Natural killer cell (primary cell): ENCODE measurements around the gene PCDHGB7. TPM values are rescaled to one million over a fixed set of nuclear protein-coding genes. Genes with fewer than 3 reads are reported as not detected.
"Not testable (repeated sequence)": the region's sequence is repeated elsewhere in the genome, so short reads cannot be mapped to it uniquely, and the experiment has no call there.

Source experiments
- ATAC-seq, 3 donors: fragments of 150-1000 bp in 2 of 3; fragments of 200-7000 bp in 1 of 3; cut with Tn5 transposase; 1 replicate in 1 of 3; 2 replicates in 2 of 3; pipeline ENCODE4 v1.10.0; 2021; ENCODE audit warnings: mild to moderate bottlenecking in 2 of 3, moderate library complexity in 2 of 3
- DNase-seq, 2 donors: peaks; one replicate each; pipeline versions ENCODE4 v3.0.0 to v3.0.0-alpha.2; 2013 to 2021; ENCODE audit warnings: mixed read lengths in 1 of 2
- H3K27ac ChIP-seq: one replicate; pipeline ENCODE4 v1.5.1; 2013; ENCODE audit warnings: mild to moderate bottlenecking, low read length
- H3K27me3 ChIP-seq: one replicate; pipeline ENCODE4 v1.6.1; 2013; ENCODE audit warnings: low read length; ENCODE audit not compliant: control insufficient read depth, insufficient read depth
- H3K36me3 ChIP-seq: one replicate; pipeline ENCODE4 v1.6.1; 2013; ENCODE audit warnings: low read length; ENCODE audit not compliant: control insufficient read depth, insufficient read depth
- H3K4me1 ChIP-seq: one replicate; pipeline ENCODE4 v1.6.1; 2013; ENCODE audit warnings: low read length; ENCODE audit not compliant: control insufficient read depth, insufficient read depth
- H3K4me3 ChIP-seq: one replicate; pipeline ENCODE4 v1.5.1; 2013; ENCODE audit warnings: low read length
- H3K9me3 ChIP-seq: one replicate; pipeline ENCODE4 v1.6.1; 2013; ENCODE audit warnings: low read length; ENCODE audit not compliant: control insufficient read depth, insufficient read depth
- H3K27ac Mint-ChIP-seq, 2 donors: one replicate each; pipeline ENCODE4 v1.8.0; 2022; ENCODE audit warnings: mild to moderate bottlenecking in 2 of 2, mixed read lengths in 2 of 2, moderate library complexity in 1 of 2
- H3K27me3 Mint-ChIP-seq, 2 donors: one replicate each; pipeline ENCODE4 v1.8.0; 2022; ENCODE audit warnings: low read depth in 2 of 2, mixed read lengths in 2 of 2
- H3K36me3 Mint-ChIP-seq: one replicate; pipeline ENCODE4 v1.8.0; 2022; ENCODE audit warnings: mixed read lengths
- H3K4me1 Mint-ChIP-seq, 2 donors: one replicate each; pipeline ENCODE4 v1.8.0; 2022; ENCODE audit warnings: mixed read lengths in 2 of 2
- H3K4me3 Mint-ChIP-seq: one replicate; pipeline ENCODE4 v1.8.0; 2022; ENCODE audit warnings: mild to moderate bottlenecking, moderate library complexity, mixed read lengths
- H3K9me3 Mint-ChIP-seq, 2 donors: one replicate each; pipeline ENCODE4 v1.8.0; 2022; ENCODE audit warnings: mixed read lengths in 2 of 2
- whole genome bisulfite sequencing: methylation state at CpG from one replicate; pipeline ENCODE4 v1.1.7; 2013; ENCODE audit warnings: missing lambda C conversion rate; ENCODE audit not compliant: insufficient coverage; 5-methylcytosine and 5-hydroxymethylcytosine counted together
- intact Hi-C: fragments of 100-400 bp; cut with micrococcal nuclease; formaldehyde crosslinking; loops from one replicate; pipeline ENCODE4 v1.14.2; 2022
- total RNA-seq, 4 donors: library from RNA; stranded (reverse); fragments of 120-200 nt in 1 of 4; gene quantifications; one replicate each; pipeline versions ENCODE4 v1.2.3 to v1.2.4, GENCODE V29; 2013 to 2022
- TF ChIP-seq, protein P1 (sequence below): fragments of 200-600 bp; IDR thresholded peaks from one replicate; pipeline ENCODE4 v1.8.0; 2022; ENCODE audit warnings: antibody characterized with exemption

PCDHGB7 gene
- total RNA-seq, 3 donors from 2014 or later (not counting 1 experiment from before 2014, with no cell fraction given): 0.68 to 1.6 (median 1.2) TPM

DNA sequence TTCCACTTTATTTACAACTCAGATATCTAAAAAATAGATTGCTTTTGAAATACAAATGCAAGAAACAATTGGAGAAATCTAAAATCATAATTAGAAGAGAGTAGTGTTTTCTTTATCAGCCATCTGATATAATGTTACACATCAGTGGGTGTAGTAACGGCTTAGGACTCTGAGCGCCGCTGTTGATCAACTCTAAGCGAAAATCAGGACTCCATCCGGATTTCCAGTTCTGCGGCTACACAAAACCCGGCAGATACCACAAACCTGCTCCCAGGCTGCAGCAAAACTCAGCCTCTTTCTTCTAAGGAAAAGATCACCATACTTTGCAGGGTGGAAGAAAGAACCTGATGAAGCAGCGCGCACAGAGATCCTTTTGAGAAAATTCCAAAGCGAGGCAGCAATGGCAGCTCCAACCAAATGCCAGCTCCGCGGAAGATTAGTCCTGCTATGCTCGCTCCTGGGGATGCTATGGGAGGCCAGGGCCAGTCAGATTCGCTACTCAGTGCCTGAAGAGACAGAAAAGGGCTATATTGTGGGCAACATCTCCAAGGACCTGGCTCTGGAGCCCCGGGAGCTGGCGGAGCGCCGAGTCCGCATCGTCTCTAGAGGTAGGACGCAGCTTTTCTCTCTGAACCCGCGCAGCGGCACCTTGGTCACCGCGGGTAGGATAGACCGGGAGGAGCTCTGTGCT is 14.8 kb upstream of the PCDHGB7 start, which contains the start of gene PCDHGA9:
PCDHGA9 (plus strand) TSS at position 226 of the 691 bp plus-strand sequence; CDS start at position 401, 175 bp downstream.
- intact Hi-C loops: no loop called here

DNA sequence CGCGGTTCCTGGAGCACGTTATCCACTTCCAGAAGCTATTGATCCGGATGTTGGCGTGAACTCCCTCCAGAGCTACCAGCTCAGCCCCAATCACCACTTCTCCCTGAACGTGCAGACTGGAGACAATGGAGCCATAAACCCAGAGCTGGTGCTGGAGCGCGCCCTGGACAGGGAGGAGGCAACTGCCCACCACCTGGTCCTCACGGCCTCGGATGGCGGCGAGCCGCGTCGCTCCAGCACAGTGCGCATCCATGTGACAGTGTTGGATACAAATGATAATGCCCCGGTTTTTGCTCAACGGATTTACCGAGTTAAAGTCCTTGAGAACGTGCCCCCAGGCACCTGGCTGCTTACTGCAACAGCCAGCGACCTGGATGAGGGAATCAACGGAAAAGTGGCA is 14.1 kb upstream of the PCDHGB7 start:
- intact Hi-C loops: no loop called here
- peaks cover 0 to 5% of the 10 kb centered on the region in 2 donors for H3K9me3 Mint-ChIP-seq
- TF ChIP-seq, protein P1, sequence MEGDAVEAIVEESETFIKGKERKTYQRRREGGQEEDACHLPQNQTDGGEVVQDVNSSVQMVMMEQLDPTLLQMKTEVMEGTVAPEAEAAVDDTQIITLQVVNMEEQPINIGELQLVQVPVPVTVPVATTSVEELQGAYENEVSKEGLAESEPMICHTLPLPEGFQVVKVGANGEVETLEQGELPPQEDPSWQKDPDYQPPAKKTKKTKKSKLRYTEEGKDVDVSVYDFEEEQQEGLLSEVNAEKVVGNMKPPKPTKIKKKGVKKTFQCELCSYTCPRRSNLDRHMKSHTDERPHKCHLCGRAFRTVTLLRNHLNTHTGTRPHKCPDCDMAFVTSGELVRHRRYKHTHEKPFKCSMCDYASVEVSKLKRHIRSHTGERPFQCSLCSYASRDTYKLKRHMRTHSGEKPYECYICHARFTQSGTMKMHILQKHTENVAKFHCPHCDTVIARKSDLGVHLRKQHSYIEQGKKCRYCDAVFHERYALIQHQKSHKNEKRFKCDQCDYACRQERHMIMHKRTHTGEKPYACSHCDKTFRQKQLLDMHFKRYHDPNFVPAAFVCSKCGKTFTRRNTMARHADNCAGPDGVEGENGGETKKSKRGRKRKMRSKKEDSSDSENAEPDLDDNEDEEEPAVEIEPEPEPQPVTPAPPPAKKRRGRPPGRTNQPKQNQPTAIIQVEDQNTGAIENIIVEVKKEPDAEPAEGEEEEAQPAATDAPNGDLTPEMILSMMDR: no peak
- peaks cover 12 to 22% of the 10 kb centered on the region in 2 donors for H3K4me1 Mint-ChIP-seq
- DNase-seq (no peak), ATAC-seq (no peak)
- Histone ChIP-seq H3K27ac (no peak overlapping the region), H3K27me3 (peaks cover 59% of the 10 kb centered on the region), H3K36me3 (no peaks in the 10 kb centered on the region), H3K9me3 (peaks cover 30% of the 10 kb centered on the region), H3K4me1 (peaks cover 11% of the 10 kb centered on the region), H3K4me3 (no peak overlapping the region)
- peaks cover 5% of the 10 kb centered on the region for H3K36me3 Mint-ChIP-seq
- peaks cover 57 to 59% of the 10 kb centered on the region in 2 donors for H3K27me3 Mint-ChIP-seq
- H3K27ac Mint-ChIP-seq: no peak overlapping the region
- 40% methylated on average over 22 of the region's 22 CpGs for WGBS
- peak overlapping the region; percentile 85 for H3K4me3 Mint-ChIP-seq

More for the DNA sequence above, 14.8 kb upstream of the PCDHGB7 start, which contains the start of gene PCDHGA9:
- H3K27ac ChIP-seq: no peak within 1 kb of the TSS
- peaks cover 55% of the 10 kb centered on the region for H3K27me3 ChIP-seq
- no peaks in the 10 kb centered on the region for H3K36me3 ChIP-seq
- TF ChIP-seq, protein P1: peak; percentile 42
- H3K4me1 ChIP-seq: peaks cover 5% of the 10 kb centered on the region
- H3K9me3 Mint-ChIP-seq: peaks cover 0 to 2% of the 10 kb centered on the region in 2 donors
- H3K9me3 ChIP-seq: peaks cover 27% of the 10 kb centered on the region
- ATAC-seq: peak in 2 of 3 donors; percentile 39 to 54
- H3K4me1 Mint-ChIP-seq: peaks cover 10 to 15% of the 10 kb centered on the region in 2 donors
- peak in 1 of 2 donors; percentile 28 for DNase-seq
- peak within 1 kb of the TSS; percentile 1 for H3K4me3 ChIP-seq
- H3K27ac Mint-ChIP-seq: no peak within 1 kb of the TSS
- H3K4me3 Mint-ChIP-seq: peak within 1 kb of the TSS; percentile 85
- peaks cover 52 to 55% of the 10 kb centered on the region in 2 donors for H3K27me3 Mint-ChIP-seq
- H3K36me3 Mint-ChIP-seq: no peaks in the 10 kb centered on the region
- 22% methylated on average over 27 of the region's 27 CpGs for WGBS

DNA sequence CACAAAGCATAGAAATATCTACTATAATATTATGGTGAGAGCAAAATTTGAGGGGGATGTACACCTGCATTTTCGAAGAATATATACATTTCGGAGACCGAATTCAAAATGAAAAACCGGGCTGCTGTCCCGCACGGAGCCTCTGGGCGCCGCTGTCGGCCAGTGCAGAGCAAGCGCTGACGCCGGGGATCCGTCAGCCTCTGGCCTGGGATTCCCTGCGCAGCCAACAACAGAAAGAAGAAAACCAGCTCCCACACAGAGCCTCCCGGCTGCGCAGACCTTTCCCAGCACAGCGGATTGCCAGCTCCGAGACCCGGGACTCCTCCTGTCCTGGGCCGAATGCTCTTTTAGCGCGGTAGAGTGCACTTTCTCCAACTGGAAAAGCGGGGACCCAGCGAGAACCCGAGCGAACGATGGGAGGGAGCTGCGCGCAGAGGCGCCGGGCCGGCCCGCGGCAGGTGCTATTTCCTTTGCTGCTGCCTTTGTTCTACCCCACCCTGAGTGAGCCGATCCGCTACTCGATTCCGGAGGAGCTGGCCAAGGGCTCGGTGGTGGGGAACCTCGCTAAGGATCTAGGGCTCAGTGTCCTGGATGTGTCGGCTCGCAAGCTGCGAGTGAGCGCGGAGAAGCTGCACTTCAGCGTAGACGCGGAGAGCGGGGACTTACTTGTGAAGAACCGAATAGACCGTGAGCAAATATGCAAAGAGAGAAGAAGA is 9.5 kb upstream of the PCDHGB7 start, which contains the start of gene PCDHGB6:
PCDHGB6 (plus strand) TSS at position 232 of the 716 bp plus-strand sequence; CDS start at position 414, 182 bp downstream.
- H3K27me3 ChIP-seq: peaks cover 57% of the 10 kb centered on the region
- intact Hi-C loops, H3K36me3 ChIP-seq, H3K9me3 Mint-ChIP-seq: not testable (repeated sequence)
- Mint-ChIP-seq H3K36me3 (peaks cover 21% of the 10 kb centered on the region), H3K4me1 (peaks cover 17 to 33% of the 10 kb centered on the region in 2 donors), H3K4me3 (peak within 1 kb of the TSS; percentile 87), H3K27ac (peak within 1 kb of the TSS; percentile 74 to 80), H3K27me3 (peaks cover 44 to 49% of the 10 kb centered on the region in 2 donors)
- H3K27ac ChIP-seq: peak within 1 kb of the TSS; percentile 42
- peak; percentile 77 to 82 (median 80) for ATAC-seq
- WGBS: 14% methylated on average over 46 of the region's 51 CpGs
- TF ChIP-seq, protein P1: peak; percentile 54
- peaks cover 13% of the 10 kb centered on the region for H3K4me1 ChIP-seq
- H3K9me3 ChIP-seq: peaks cover 25% of the 10 kb centered on the region
- DNase-seq: peak; percentile 43 to 49
- peak within 1 kb of the TSS; percentile 25 for H3K4me3 ChIP-seq
